GM18951 (cell line): ENCODE measurements around the gene ELMO1.

Experiments
- POLR2A ChIP-seq: IDR thresholded peaks from 4 replicates; pipeline ENCODE4 v1.6.1; 2011; ENCODE audit warnings: mild to moderate bottlenecking; ENCODE audit not compliant: insufficient read length, insufficient read depth; ENCODE audit errors: extremely low read depth
- in situ Hi-C: fragments of 300-500 bp; cut with MboI; formaldehyde crosslinking; loops from one replicate; pipeline ENCODE4 v1.12.0; 2022; ENCODE audit warnings: low sequenced_read_pairs, mixed read lengths, inconsistent platforms; ENCODE audit not compliant: unreplicated experiment

The ELMO1 gene

GRCh38 chr7:37419496-37419895 lies 29.2 kb downstream of the ELMO1 start:
- in situ Hi-C loops: no loop called here
- TF ChIP-seq POLR2A: no peak

GRCh38 chr7:37418381-37418780 lies 30.3 kb downstream of the ELMO1 start:
- in situ Hi-C loops: no loop called here
- TF ChIP-seq POLR2A: no peak

DNA sequence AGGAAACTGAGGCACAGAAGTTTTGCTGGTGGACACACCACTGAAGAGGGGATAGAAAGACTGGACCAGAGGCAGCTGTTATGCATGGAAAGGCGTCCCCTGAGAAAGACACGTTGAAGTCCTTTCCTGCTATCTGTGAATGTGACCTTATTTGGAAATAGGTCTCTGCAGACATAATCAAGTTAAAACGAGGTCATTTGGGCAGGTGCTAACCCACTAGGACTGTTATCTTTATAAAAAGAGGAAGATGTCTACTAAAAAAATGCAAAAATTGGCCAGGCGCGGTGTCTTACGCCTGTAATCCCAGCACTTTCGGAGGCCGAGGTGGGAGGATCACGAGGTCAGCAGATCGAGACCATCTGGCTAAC lies 31.6 kb downstream of the ELMO1 start:
- in situ Hi-C loops: no loop called here
- TF ChIP-seq POLR2A: no peak

GRCh38 chr7:37416378-37417106 lies 32.1 kb downstream of the ELMO1 start:
- in situ Hi-C loops: no loop called here
- no peak for TF ChIP-seq POLR2A

DNA sequence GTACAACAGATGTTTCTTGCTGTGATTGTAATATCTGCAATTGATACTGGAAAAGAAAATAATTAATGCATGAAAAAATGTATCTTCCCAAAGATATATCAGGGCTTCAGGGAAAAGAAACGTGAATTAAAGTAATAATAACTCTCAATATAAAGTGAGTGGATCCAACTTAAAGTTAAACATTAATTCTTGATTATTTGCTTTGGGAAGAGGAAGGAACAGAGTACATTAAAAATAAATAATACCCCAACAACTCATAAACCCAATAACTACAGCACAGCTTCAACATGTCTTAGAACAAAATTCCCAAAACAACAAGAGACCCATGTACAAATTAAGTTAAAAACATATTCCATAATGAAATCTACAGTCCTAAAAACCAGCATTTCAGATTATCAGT lies 33.0 kb downstream of the ELMO1 start:
- in situ Hi-C loops: no loop called here
- TF ChIP-seq POLR2A: no peak

- no peak for TF ChIP-seq POLR2A
- in situ Hi-C loops: no loop called here
Observed at GRCh38 chr7:37414352-37414983, 34.2 kb downstream of the ELMO1 start.

GRCh38 chr7:37411444-37412034 lies 37.1 kb downstream of the ELMO1 start:
- in situ Hi-C loops: no loop called here
- TF ChIP-seq POLR2A: no peak

DNA sequence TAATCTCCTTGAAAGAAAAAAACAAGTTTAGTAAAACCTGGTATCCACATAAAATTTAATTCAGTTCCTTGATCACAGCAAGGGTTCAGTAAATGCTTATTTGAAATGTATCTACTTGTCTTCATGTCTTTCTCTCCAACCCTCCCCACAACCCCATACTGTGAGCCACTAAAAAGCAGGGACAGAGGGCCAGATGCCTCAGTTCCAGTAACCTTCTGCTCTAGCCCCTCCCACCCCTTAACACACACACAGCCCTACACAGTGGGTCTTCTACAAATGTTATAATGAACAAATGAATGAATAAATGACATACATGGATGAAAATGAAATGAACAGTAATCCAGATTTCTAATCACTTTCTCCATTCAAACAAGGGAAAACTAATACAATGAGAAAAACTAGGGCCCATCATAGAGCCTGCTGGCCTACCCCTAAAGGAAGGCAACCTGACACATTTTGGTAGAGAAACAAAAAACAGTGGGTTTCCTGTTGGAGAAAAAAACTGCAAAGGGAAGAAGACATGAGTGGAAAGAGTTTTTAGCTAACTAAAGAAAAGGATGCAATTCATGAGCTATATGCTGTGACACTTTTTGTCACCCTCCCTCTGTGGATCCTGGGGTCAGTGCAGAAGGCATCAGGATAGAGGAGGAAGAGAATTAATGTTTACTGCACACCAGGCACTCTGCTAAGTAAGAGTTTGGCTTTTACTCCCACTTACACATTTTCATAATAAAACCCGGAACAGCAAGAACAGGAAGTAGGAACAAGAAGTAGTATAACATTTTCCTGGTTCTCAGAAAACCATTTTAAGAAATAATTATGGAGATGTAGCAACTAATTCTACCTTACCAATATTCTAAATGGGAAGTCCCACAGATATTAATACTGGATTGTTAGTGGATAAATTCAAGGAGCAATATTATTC lies 38.1 kb downstream of the ELMO1 start:
- no peak for TF ChIP-seq POLR2A
- in situ Hi-C loops: no loop called here

DNA sequence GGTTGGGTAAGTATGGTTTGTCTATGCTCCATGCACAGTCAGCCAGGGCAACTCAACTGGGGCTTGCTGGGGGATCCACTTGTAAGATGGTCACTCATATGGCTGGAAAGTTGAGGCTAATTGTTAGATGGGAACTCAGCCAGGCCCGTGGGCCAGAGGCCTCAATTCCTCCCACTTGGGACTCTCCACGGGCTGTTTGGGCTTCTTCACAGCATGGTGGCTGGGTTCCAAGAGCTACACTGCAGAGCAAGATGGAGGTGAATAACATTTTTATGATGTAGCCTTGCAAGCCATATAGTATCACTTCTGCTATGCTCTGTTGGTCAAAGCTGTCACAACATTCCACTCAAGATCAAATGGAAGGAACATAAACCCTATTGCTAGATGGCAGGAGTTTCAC lies 39.2 kb downstream of the ELMO1 start:
- TF ChIP-seq POLR2A: no peak
- in situ Hi-C loops: no loop called here

GRCh38 chr7:37408291-37409228 lies 40.1 kb downstream of the ELMO1 start:
- no peak for TF ChIP-seq POLR2A
- in situ Hi-C loops: no loop called here

DNA sequence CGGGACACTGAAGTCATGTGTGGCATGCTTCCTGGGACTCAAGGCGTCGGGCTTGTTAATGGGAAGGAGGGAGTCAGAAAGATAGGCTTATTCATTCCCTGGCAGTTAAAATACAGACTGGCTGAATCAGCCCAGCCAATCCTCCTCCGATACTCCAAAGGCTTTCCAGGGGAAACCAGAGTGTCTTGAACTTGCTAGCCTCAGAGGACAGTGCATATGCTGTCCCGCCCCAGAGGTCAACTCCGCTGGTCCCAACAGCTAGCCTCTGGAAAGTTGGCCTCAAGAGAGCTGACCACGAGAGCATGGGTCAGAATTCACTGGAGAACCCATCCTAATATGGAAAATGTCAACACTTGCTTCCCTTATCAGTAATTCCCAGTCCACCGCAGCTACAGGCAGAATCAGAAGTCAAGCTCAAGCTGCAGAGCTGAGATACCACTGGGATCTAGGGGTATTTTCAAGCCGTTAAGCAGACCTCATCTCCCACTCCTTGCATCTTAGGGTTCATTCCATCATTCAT lies 43.0 kb downstream of the ELMO1 start:
- in situ Hi-C loops: no loop called here
- TF ChIP-seq POLR2A: no peak

DNA sequence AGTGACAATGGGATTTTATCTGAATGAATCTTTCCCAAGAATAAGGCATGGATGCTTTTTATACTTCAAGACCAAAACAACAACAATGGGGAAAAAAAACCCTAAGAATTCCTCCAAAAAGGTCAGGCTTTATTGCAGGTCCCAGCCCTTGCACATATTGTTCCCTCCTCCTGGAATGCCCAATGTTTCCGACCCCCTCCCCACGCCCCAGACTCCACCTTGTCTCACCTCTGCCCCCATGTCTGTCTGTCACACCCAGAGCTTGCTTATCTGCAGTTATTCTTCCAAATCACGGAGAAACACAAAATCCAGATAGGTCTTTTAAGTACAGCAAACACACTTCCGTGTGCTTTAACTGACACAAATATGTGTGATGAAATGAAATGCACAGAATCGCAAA lies 43.5 kb downstream of the ELMO1 start:
- in situ Hi-C loops: no loop called here
- TF ChIP-seq POLR2A: no peak
